HFFc6 (cell line): ENCODE results near the gene BRMS1. TPM values are rescaled to one million over a fixed set of nuclear protein-coding genes. Genes with fewer than 3 reads are reported as not detected.

ENCODE experiments used
- DNase-seq: peaks from one replicate; pipeline ENCODE4 v3.0.0-alpha.2; 2018
- H3K27ac Mint-ChIP-seq: 2 replicates; pipeline ENCODE4 v1.8.0; 2020; ENCODE audit warnings: mild to moderate bottlenecking, mixed read lengths
- H3K27me3 Mint-ChIP-seq: 2 replicates; pipeline ENCODE4 v1.8.0; 2021; ENCODE audit warnings: mild to moderate bottlenecking, moderate library complexity, mixed read lengths; ENCODE audit not compliant: insufficient read depth
- H3K36me3 Mint-ChIP-seq: 2 replicates; pipeline ENCODE4 v1.8.0; 2021; ENCODE audit warnings: low read depth, mixed read lengths
- H3K4me1 Mint-ChIP-seq: 2 replicates; pipeline ENCODE4 v1.8.0; 2020; ENCODE audit warnings: low read depth, mixed read lengths
- H3K4me3 Mint-ChIP-seq: 2 replicates; pipeline ENCODE4 v1.8.0; 2020; ENCODE audit warnings: mild to moderate bottlenecking, moderate library complexity, mixed read lengths
- H3K9me3 Mint-ChIP-seq: 2 replicates; pipeline ENCODE4 v1.8.0; 2020; ENCODE audit warnings: mild to moderate bottlenecking, mixed read lengths
- total RNA-seq, 6 experiments: library from RNA; stranded (reverse); fragmentation: NEBNext Ultra II Directional; extraction: Animal tissue kit (Norgen Biotek cat#: 25700); gene quantifications; 2 replicates in 1 of 6; 3 replicates in 5 of 6; pipeline ENCODE4 v1.2.3, GENCODE V29; 2021
- TF ChIP-seq, protein P1 (sequence below): fragments of 200-600 bp; sonication (generic); IDR thresholded peaks from 2 replicates; pipeline ENCODE4 v1.5.0; 2021; ENCODE audit warnings: antibody characterized with exemption, mild to moderate bottlenecking

The BRMS1 gene
- total RNA-seq, 6 experiments from 2014 or later = 41.2 to 66.6 (median 61.2) TPM

DNA sequence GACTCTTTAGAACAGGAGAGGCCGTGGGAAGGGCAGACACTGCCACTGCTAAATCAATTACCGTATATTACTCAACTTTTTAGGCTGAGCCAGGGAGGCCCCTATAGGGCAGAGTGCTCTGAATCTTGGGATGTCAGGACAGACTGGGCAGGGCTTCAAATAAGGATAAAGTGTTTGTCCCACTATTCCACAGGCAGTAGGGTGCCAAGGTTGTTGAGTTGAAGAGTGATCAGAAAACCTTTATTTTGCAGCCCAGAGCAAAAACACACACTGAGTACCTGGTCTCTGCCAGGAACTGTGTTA is 4.1 kb upstream of the BRMS1 start:
- peaks cover 8% of the 10 kb centered on the region for H3K27me3 Mint-ChIP-seq
- DNase-seq = no peak
- TF ChIP-seq, protein P1, sequence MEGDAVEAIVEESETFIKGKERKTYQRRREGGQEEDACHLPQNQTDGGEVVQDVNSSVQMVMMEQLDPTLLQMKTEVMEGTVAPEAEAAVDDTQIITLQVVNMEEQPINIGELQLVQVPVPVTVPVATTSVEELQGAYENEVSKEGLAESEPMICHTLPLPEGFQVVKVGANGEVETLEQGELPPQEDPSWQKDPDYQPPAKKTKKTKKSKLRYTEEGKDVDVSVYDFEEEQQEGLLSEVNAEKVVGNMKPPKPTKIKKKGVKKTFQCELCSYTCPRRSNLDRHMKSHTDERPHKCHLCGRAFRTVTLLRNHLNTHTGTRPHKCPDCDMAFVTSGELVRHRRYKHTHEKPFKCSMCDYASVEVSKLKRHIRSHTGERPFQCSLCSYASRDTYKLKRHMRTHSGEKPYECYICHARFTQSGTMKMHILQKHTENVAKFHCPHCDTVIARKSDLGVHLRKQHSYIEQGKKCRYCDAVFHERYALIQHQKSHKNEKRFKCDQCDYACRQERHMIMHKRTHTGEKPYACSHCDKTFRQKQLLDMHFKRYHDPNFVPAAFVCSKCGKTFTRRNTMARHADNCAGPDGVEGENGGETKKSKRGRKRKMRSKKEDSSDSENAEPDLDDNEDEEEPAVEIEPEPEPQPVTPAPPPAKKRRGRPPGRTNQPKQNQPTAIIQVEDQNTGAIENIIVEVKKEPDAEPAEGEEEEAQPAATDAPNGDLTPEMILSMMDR = no peak
- peaks cover 25% of the 10 kb centered on the region for H3K4me1 Mint-ChIP-seq
- no peaks in the 10 kb centered on the region; the same call in 1 of the 2 replicates for H3K9me3 Mint-ChIP-seq
- H3K4me3 Mint-ChIP-seq = no peak overlapping the region
- H3K27ac Mint-ChIP-seq = no peak overlapping the region
- no peaks in the 10 kb centered on the region for H3K36me3 Mint-ChIP-seq

DNA sequence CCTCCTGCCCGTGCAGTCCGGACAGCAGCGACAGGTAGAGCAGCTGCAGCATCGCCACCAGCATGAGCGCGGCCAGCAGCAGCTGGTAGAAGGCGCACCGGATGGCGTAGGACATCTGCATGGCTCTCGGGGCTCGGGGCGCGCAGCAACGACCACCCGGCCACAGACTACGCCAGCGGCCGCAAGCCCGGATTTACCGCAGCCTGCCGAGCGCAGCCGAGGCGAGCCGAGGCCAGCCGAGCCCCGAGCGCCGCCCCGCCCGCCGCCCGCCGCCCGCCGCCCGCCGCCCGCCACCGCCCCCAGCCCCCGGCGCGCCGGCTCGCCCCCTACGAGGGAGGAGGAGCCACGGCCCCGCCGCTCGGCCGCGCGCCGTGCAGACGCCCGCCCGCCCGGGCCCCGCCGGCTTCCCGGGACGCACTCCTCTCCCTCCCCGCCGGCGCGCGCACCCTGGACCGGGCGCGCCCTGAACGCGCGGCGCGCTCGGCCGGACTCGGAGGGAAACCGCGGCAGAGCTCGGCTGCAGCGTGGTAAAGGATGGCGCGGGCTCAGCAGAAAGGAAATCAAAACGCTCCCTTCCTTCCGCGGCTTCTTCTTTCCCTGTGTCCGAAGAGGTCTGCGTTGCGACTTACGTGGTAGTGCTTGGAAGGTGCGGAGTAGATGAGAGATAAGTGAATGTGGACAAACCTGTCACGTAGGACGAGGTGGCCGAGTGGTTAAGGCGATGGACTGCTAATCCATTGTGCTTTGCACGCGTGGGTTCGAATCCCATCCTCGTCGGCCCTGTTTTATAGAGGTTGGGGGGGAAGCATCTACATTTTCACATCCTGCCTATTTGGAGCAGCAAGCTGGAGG is 2.7 kb upstream of the BRMS1 start, which contains the start of gene B4GAT1:
TSS of gene B4GAT1 (minus strand) at position 205 of the 852 bp plus-strand sequence. CDS start at position 121, 84 bp downstream.
- TF ChIP-seq, protein P1 = no peak
- peaks cover 8% of the 10 kb centered on the region for H3K27me3 Mint-ChIP-seq
- H3K4me3 Mint-ChIP-seq = peak within 1 kb of the TSS; percentile 94
- peak; percentile 11 for DNase-seq
- peaks cover 9% of the 10 kb centered on the region; the same call in 1 of the 2 replicates for H3K36me3 Mint-ChIP-seq
- peaks cover 39% of the 10 kb centered on the region for H3K4me1 Mint-ChIP-seq
- no peaks in the 10 kb centered on the region; the same call in 1 of the 2 replicates for H3K9me3 Mint-ChIP-seq
- H3K27ac Mint-ChIP-seq = peak within 1 kb of the TSS; percentile 94

DNA sequence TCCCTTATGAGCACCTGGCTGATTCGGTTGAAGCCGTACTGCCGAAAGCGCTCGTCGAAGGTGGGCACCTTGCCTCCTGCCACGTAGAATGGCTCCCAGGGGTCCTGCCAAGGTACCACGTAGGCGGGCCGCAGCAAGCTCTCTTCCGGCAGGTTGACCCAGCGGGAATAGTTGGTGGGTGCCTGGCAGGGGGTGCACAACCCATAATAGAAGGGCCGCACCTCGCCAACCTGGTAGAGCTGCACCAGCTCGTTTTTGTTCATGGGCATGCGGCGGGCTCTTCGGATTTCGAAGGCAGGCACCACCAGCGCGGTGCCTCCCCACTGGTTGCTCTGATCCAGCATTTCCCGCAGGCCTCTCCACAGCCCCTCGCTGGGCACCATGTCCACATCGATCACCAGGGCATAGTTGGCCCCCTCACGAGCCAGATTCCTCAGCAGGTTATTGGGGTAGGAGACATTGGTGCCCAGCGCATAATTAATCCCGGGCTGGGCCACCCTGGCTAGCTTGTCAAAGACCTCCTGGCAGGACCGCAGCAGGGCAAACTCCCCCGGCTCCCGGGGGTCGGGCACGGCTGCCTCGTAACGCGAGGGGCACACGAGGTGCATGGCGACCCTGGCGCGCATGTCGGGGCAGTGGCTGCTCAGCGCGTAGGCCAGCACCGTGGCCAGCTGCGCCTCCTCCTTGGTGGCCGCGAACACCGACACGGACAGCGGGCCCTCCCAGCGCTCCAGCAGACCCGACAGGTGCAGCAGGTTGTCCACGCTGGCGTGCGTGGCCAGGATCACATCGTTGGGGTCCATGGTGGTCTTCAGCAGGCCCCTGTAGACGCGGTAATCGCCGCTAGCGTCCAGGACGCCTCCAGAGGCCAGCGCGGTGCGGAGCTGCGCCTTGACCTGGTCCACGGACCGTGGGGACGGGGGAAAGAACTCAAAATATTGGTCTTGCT is 1.8 kb upstream of the BRMS1 start:
- peak overlapping the region; percentile 95 for H3K27ac Mint-ChIP-seq
- no peaks in the 10 kb centered on the region; the same call in 1 of the 2 replicates for H3K9me3 Mint-ChIP-seq
- H3K36me3 Mint-ChIP-seq = peaks cover 13% of the 10 kb centered on the region
- no peak for DNase-seq
- H3K4me1 Mint-ChIP-seq = peaks cover 48% of the 10 kb centered on the region
- peak overlapping the region; percentile 88 for H3K4me3 Mint-ChIP-seq
- TF ChIP-seq, protein P1 = no peak
- H3K27me3 Mint-ChIP-seq = peaks cover 8% of the 10 kb centered on the region

DNA sequence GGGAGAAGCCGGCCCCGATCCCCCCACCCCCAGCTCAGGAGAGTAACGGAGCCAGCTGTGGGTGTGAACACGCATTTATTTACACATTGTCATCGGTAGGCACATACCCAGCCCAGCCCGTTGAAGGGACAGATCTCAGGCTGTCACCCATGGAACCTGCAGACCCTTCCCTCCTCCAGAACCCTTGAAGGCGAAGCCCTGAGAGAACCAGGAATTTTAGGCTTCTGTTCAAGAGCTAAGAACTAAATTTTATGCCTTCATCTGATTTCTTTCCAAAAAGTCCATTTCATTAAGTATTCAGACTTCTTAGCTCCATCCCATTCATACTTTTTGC is 379 bp upstream of the BRMS1 start:
- H3K4me1 Mint-ChIP-seq = peaks cover 52% of the 10 kb centered on the region
- peak overlapping the region; percentile 93 for H3K4me3 Mint-ChIP-seq
- TF ChIP-seq, protein P1 = no peak

DNA sequence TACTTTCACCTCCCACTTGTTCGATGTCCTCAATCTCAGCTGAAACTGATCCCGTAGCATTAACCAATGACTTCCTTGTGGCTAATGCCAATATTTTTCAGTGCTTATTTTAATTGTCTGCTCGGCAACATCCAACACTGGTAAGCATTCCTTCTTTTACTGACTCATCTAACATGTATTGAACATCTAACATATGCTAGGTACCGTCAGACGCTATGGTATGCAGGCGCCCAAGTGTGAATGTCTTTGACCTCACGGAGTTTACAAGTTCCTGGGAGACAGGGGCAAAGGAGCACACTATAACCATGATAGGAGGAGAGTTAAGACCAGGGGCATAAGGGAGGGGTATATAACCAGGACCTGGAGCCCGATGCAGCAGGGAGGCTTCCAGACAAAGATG is 1.7 kb downstream of the BRMS1 start:
- TF ChIP-seq, protein P1 = no peak
- H3K27ac Mint-ChIP-seq = peak overlapping the region; percentile 95
- H3K36me3 Mint-ChIP-seq = peaks cover 27% of the 10 kb centered on the region
- H3K4me1 Mint-ChIP-seq = peaks cover 59% of the 10 kb centered on the region
- no peaks in the 10 kb centered on the region; the same call in 1 of the 2 replicates for H3K9me3 Mint-ChIP-seq
- peaks cover 5% of the 10 kb centered on the region for H3K27me3 Mint-ChIP-seq
- H3K4me3 Mint-ChIP-seq = peak overlapping the region; percentile 93
- DNase-seq = no peak

More for the DNA sequence above, 379 bp upstream of the BRMS1 start:
- no peaks in the 10 kb centered on the region; the same call in 1 of the 2 replicates for H3K9me3 Mint-ChIP-seq
- peak overlapping the region; percentile 95 for H3K27ac Mint-ChIP-seq
- H3K36me3 Mint-ChIP-seq = peaks cover 20% of the 10 kb centered on the region
- no peak for DNase-seq
- H3K27me3 Mint-ChIP-seq = peaks cover 8% of the 10 kb centered on the region
